ENCODE results near the gene BACE1. TPM values are rescaled to one million over a fixed set of nuclear protein-coding genes. Genes with fewer than 3 reads are reported as not detected.

The BACE1 gene
- polyA plus RNA-seq, 3 donors, result 1.6 to 9.1 (median 3.1) TPM

DNA sequence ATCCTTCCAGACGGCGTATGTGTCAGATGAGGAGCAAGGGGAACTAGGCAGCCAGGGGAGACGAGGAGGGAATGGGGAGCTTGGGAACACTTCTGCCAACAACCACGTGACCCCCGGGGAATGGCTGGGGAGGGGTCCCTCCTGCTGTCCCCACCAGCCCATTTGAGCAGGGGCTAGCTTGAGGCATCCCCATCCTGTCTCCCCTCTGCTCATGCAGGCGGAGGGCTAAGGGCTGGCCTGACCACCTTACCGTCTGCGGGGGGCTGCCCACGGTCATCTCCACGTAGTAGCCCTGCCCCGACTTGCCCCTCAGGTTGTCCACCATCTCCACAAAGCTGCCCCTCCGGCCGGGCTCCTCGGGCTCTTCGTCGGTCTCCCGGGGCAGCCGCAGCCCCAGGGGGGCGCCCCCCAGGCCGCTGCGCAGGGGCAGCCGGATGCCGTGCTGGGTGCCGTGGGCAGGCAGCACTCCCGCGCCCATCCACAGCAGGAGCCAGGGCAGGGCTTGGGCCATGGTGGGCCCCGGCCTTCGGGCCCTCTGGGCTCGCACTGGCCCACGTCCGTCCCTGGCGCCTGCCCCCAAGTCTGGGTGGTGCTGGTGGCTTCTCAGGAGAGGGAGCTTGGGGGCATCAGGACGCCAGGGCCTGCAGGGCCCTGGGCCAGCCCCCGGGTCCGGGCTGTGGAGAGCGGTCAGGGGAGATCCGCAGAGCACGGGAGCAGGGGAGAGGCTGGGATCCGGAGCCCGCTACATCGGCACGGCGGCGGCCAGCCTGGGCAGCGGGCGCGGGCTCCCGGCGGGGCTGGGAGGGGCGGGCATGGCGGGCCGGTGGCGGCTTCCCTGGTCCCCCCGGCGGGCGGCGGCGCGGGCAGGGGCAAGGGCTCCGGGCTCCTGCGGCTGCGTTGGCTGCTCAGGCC is 515 bp downstream of the BACE1 start:
- DNase-seq, result peak in 2 of 3 donors; percentile 17 to 34
- H4K20me1 ChIP-seq (ENCODE audit: insufficient read depth, low read length), result no peaks in the 10 kb centered on the region
- H3K4me2 ChIP-seq (replicated peaks; ENCODE audit: extremely low read depth, low read length, poor library complexity, severe bottlenecking), result peak overlapping the region; percentile 87
- peaks cover 3% of the 10 kb centered on the region in 2 donors for H3K36me3 Mint-ChIP-seq
- H3K9ac ChIP-seq (ENCODE audit: insufficient read depth, low read length, poor library complexity, severe bottlenecking), result peak overlapping the region; percentile 66
- H3K36me3 ChIP-seq (replicated peaks in 1 of 2; ENCODE audit: control insufficient read depth in 1 of 2, insufficient read depth in 2 of 2, low read length in 2 of 2), result no peaks in the 10 kb centered on the region
- TF ChIP-seq CTCF (IDR thresholded peaks at IDR 0.05), result no peak
- peaks cover 37 to 39% of the 10 kb centered on the region in 2 donors for H3K4me1 ChIP-seq (ENCODE audit: control insufficient read depth in 1 of 2, insufficient read depth in 2 of 2, low read length in 2 of 2)
- H3K27ac ChIP-seq (ENCODE audit: low read depth in 1 of 2, low read length in 2 of 2), result peak overlapping the region in 1 of 2 donors; percentile 20
- intact Hi-C loops (cut with micrococcal nuclease), result no loop called here
- peak overlapping the region; percentile 51 to 83 (median 57) for H3K4me3 ChIP-seq (replicated peaks in 1 of 3; ENCODE audit: low read depth in 2 of 3, low read length in 3 of 3)
- H3K27me3 Mint-ChIP-seq (ENCODE audit: low read depth in 3 of 3), result peaks cover 11 to 29% (median 17%) of the 10 kb centered on the region in 3 donors
- WGBS (ENCODE audit: insufficient coverage), result under 1% methylated on average over 60 of the region's 62 CpGs
- H3K9me3 Mint-ChIP-seq, result peaks cover 0 to 3% (median 0%) of the 10 kb centered on the region in 7 donors
- peak overlapping the region; percentile 92 to 96 for H3K4me3 Mint-ChIP-seq
- peak overlapping the region in 2 of 7 donors; percentile 26 to 41 for H3K27ac Mint-ChIP-seq
- peaks cover 5 to 10% of the 10 kb centered on the region in 2 donors for H3K27me3 ChIP-seq (ENCODE audit: control insufficient read depth in 2 of 2, insufficient read depth in 2 of 2, low read length in 2 of 2)
- peak overlapping the region; percentile 98 for H2AFZ ChIP-seq (ENCODE audit: insufficient read depth, low read depth, low read length, poor library complexity, severe bottlenecking)
- H3K79me2 ChIP-seq (ENCODE audit: insufficient read depth, low read length), result peaks cover 6% of the 10 kb centered on the region
- peaks cover 36% of the 10 kb centered on the region for H3K4me1 Mint-ChIP-seq
- H3K9me3 ChIP-seq (replicated peaks in 1 of 2; ENCODE audit: control insufficient read depth in 1 of 2, insufficient read depth in 1 of 2, low read length in 2 of 2), result no peaks in the 10 kb centered on the region

DNA sequence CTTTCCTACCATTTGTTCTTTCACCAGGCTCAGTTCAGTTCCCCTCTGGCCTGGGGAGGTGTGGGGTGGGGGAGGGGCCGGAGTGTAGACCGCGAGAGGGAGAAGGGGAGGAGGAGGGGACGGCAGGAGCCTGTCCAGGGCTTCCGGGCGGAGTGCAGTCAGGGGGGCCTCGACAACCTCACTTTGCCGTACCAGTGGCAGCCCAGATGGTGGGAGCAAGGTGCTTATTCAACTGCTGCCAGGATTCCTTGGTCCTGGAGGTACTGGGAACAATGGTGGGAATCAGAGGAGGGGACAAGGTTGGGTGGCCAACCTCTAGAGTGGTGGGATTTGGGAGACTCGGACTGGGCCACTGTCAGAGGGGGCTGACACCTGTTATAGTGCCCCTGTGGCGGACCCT is 1.2 kb downstream of the BACE1 start:
- peaks cover 3% of the 10 kb centered on the region in 2 donors for H3K36me3 Mint-ChIP-seq
- no peak for DNase-seq
- peaks cover 5 to 10% of the 10 kb centered on the region in 2 donors for H3K27me3 ChIP-seq (ENCODE audit: control insufficient read depth in 2 of 2, insufficient read depth in 2 of 2, low read length in 2 of 2)
- H3K4me1 Mint-ChIP-seq, result peaks cover 36% of the 10 kb centered on the region
- H3K9me3 ChIP-seq (replicated peaks in 1 of 2; ENCODE audit: control insufficient read depth in 1 of 2, insufficient read depth in 1 of 2, low read length in 2 of 2), result no peaks in the 10 kb centered on the region
- H3K4me3 ChIP-seq (replicated peaks in 1 of 3; ENCODE audit: low read depth in 2 of 3, low read length in 3 of 3), result peak overlapping the region; percentile 51 to 83 (median 57)
- H3K4me1 ChIP-seq (ENCODE audit: control insufficient read depth in 1 of 2, insufficient read depth in 2 of 2, low read length in 2 of 2), result peaks cover 37 to 39% of the 10 kb centered on the region in 2 donors
- H3K9me3 Mint-ChIP-seq, result peaks cover 0 to 3% (median 0%) of the 10 kb centered on the region in 7 donors
- peak overlapping the region; percentile 91 to 92 for H3K4me3 Mint-ChIP-seq
- peak overlapping the region; percentile 98 for H2AFZ ChIP-seq (ENCODE audit: insufficient read depth, low read depth, low read length, poor library complexity, severe bottlenecking)
- no peak overlapping the region for H3K27ac ChIP-seq (ENCODE audit: low read depth in 1 of 2, low read length in 2 of 2)
- H3K27me3 Mint-ChIP-seq (ENCODE audit: low read depth in 3 of 3), result peaks cover 11 to 29% (median 17%) of the 10 kb centered on the region in 3 donors
- peak overlapping the region in 3 of 7 donors; percentile 26 to 54 (median 41) for H3K27ac Mint-ChIP-seq
- WGBS (ENCODE audit: insufficient coverage), result 4% methylated on average over 9 of the region's 10 CpGs
- H3K79me2 ChIP-seq (ENCODE audit: insufficient read depth, low read length), result peaks cover 6% of the 10 kb centered on the region
- TF ChIP-seq CTCF (IDR thresholded peaks at IDR 0.05), result no peak
- no peaks in the 10 kb centered on the region for H4K20me1 ChIP-seq (ENCODE audit: insufficient read depth, low read length)
- intact Hi-C loops (cut with micrococcal nuclease), result no loop called here
- H3K4me2 ChIP-seq (replicated peaks; ENCODE audit: extremely low read depth, low read length, poor library complexity, severe bottlenecking), result peak overlapping the region; percentile 87
- H3K36me3 ChIP-seq (replicated peaks in 1 of 2; ENCODE audit: control insufficient read depth in 1 of 2, insufficient read depth in 2 of 2, low read length in 2 of 2), result no peaks in the 10 kb centered on the region
- peak overlapping the region; percentile 66 for H3K9ac ChIP-seq (ENCODE audit: insufficient read depth, low read length, poor library complexity, severe bottlenecking)

Data from CD14-positive monocyte (primary cell).